ENCODE data around the gene ANKRD16. TPM values are rescaled to one million over a fixed set of nuclear protein-coding genes. Genes with fewer than 3 reads are reported as not detected.
A peak's percentile ranks its signal among the peaks of the same experiment; 100 is the strongest.

The ANKRD16 gene
- total RNA-seq, 1 donor from 2014 or later, result 8.4 TPM

GRCh38 chr10:5814110-5815107 is 75.3 kb downstream of the ANKRD16 start:
- peak overlapping the region; percentile 85 to 94 (median 86) for H3K4me3 ChIP-seq (ENCODE audit: low read length in 3 of 3)
- H3K9me3 ChIP-seq (ENCODE audit: control insufficient read depth in 3 of 3, low read length in 3 of 3), result no peaks in the 10 kb centered on the region
- peak overlapping the region; percentile 96 for H3K27ac ChIP-seq (ENCODE audit: low read depth, low read length)
- no peaks in the 10 kb centered on the region for H3K27me3 ChIP-seq (ENCODE audit: control insufficient read depth in 3 of 3, insufficient read depth in 3 of 3, low read length in 3 of 3)
- peak overlapping the region; percentile 90 to 93 (median 91) for H3K9ac ChIP-seq (ENCODE audit: low read depth in 1 of 3, low read length in 3 of 3)
- peaks cover 18 to 32% (median 23%) of the 10 kb centered on the region in 3 donors for H3K4me1 ChIP-seq (ENCODE audit: control insufficient read depth in 3 of 3, insufficient read depth in 3 of 3, low read length in 3 of 3)
- H3K36me3 ChIP-seq (ENCODE audit: control insufficient read depth in 3 of 3, insufficient read depth in 3 of 3, low read length in 3 of 3), result peaks cover 0 to 2% (median 0%) of the 10 kb centered on the region in 3 donors

- peak within 1 kb of the TSS; percentile 85 to 95 (median 94) for H3K4me3 ChIP-seq (ENCODE audit: low read length in 3 of 3)
- H3K9ac ChIP-seq (ENCODE audit: low read depth in 1 of 3, low read length in 3 of 3), result peak within 1 kb of the TSS; percentile 90 to 98 (median 95)
- peaks cover 20 to 33% (median 23%) of the 10 kb centered on the region in 3 donors for H3K4me1 ChIP-seq (ENCODE audit: control insufficient read depth in 3 of 3, insufficient read depth in 3 of 3, low read length in 3 of 3)
- H3K27ac ChIP-seq (ENCODE audit: low read depth, low read length), result peak within 1 kb of the TSS; percentile 96
- H3K9me3 ChIP-seq (ENCODE audit: control insufficient read depth in 3 of 3, low read length in 3 of 3), result no peaks in the 10 kb centered on the region
- no peaks in the 10 kb centered on the region for H3K27me3 ChIP-seq (ENCODE audit: control insufficient read depth in 3 of 3, insufficient read depth in 3 of 3, low read length in 3 of 3)
- H3K36me3 ChIP-seq (ENCODE audit: control insufficient read depth in 3 of 3, insufficient read depth in 3 of 3, low read length in 3 of 3), result peaks cover 0 to 2% (median 0%) of the 10 kb centered on the region in 3 donors
Observed at GRCh38 chr10:5813341-5814109, 76.2 kb downstream of the ANKRD16 start, which contains the start of gene GDI2. Gene GDI2, minus strand, starts transcription at chr10:5813434. Its CDS starts 176 bp downstream, at chr10:5813258.

GRCh38 chr10:5813091-5813340 is 76.7 kb downstream of the ANKRD16 start:
- H3K4me1 ChIP-seq (ENCODE audit: control insufficient read depth in 3 of 3, insufficient read depth in 3 of 3, low read length in 3 of 3), result peaks cover 20 to 36% (median 23%) of the 10 kb centered on the region in 3 donors
- peaks cover 0 to 2% (median 0%) of the 10 kb centered on the region in 3 donors for H3K36me3 ChIP-seq (ENCODE audit: control insufficient read depth in 3 of 3, insufficient read depth in 3 of 3, low read length in 3 of 3)
- H3K9me3 ChIP-seq (ENCODE audit: control insufficient read depth in 3 of 3, low read length in 3 of 3), result no peaks in the 10 kb centered on the region
- peak overlapping the region; percentile 96 for H3K27ac ChIP-seq (ENCODE audit: low read depth, low read length)
- H3K9ac ChIP-seq (ENCODE audit: low read depth in 1 of 3, low read length in 3 of 3), result peak overlapping the region; percentile 83 to 98 (median 95)
- H3K4me3 ChIP-seq (ENCODE audit: low read length in 3 of 3), result peak overlapping the region; percentile 78 to 95 (median 94)
- H3K27me3 ChIP-seq (ENCODE audit: control insufficient read depth in 3 of 3, insufficient read depth in 3 of 3, low read length in 3 of 3), result no peaks in the 10 kb centered on the region

- peaks cover 20 to 38% (median 23%) of the 10 kb centered on the region in 3 donors for H3K4me1 ChIP-seq (ENCODE audit: control insufficient read depth in 3 of 3, insufficient read depth in 3 of 3, low read length in 3 of 3)
- H3K9ac ChIP-seq (ENCODE audit: low read depth in 1 of 3, low read length in 3 of 3), result peak overlapping the region; percentile 83 to 98 (median 95)
- no peaks in the 10 kb centered on the region for H3K27me3 ChIP-seq (ENCODE audit: control insufficient read depth in 3 of 3, insufficient read depth in 3 of 3, low read length in 3 of 3)
- peak overlapping the region; percentile 78 to 95 (median 94) for H3K4me3 ChIP-seq (ENCODE audit: low read length in 3 of 3)
- H3K27ac ChIP-seq (ENCODE audit: low read depth, low read length), result peak overlapping the region; percentile 96
- H3K36me3 ChIP-seq (ENCODE audit: control insufficient read depth in 3 of 3, insufficient read depth in 3 of 3, low read length in 3 of 3), result peaks cover 0 to 2% (median 0%) of the 10 kb centered on the region in 3 donors
- H3K9me3 ChIP-seq (ENCODE audit: control insufficient read depth in 3 of 3, low read length in 3 of 3), result no peaks in the 10 kb centered on the region
Observed at GRCh38 chr10:5812283-5813090, 77.2 kb downstream of the ANKRD16 start.

Other genes starting within 250 kb of the ANKRD16 start
- gene ASB13, start 223.3 kb downstream of the ANKRD16 start, total RNA-seq, result 10.4 TPM
- 54.3 TPM for gene TASOR2, start 205.1 kb downstream of the ANKRD16 start, total RNA-seq
- 483 TPM for gene GDI2, start 76.5 kb downstream of the ANKRD16 start, total RNA-seq
- gene FBH1, start 350 bp upstream of the ANKRD16 start, total RNA-seq, result 51.7 TPM
- gene IL15RA, start 87.7 kb upstream of the ANKRD16 start, total RNA-seq, result 1.6 TPM
- gene IL2RA, start 172.5 kb upstream of the ANKRD16 start, total RNA-seq, result not detected
- gene RBM17, start 199.1 kb upstream of the ANKRD16 start, total RNA-seq, result 41.2 TPM